GM19467 (cell line): ENCODE results near the gene TMEM161A.

Experiments used
- ATAC-seq: cut with Tn5 transposase; IDR thresholded peaks from one replicate; pipeline ENCODE4 v1.9.1; 2021; ENCODE audit warnings: mild to moderate bottlenecking, moderate library complexity; ENCODE audit not compliant: unreplicated experiment

TMEM161A gene

GRCh38 chr19:19098703-19099632, 39.3 kb downstream of the TMEM161A start:
- ATAC-seq, result no peak

GRCh38 chr19:19098084-19098702, 40.1 kb downstream of the TMEM161A start:
- ATAC-seq, result no peak

- no peak for ATAC-seq
Observed at GRCh38 chr19:19096641-19097627, 41.3 kb downstream of the TMEM161A start.

- ATAC-seq, result no peak
Observed at GRCh38 chr19:19095691-19096090, 42.6 kb downstream of the TMEM161A start.

DNA sequence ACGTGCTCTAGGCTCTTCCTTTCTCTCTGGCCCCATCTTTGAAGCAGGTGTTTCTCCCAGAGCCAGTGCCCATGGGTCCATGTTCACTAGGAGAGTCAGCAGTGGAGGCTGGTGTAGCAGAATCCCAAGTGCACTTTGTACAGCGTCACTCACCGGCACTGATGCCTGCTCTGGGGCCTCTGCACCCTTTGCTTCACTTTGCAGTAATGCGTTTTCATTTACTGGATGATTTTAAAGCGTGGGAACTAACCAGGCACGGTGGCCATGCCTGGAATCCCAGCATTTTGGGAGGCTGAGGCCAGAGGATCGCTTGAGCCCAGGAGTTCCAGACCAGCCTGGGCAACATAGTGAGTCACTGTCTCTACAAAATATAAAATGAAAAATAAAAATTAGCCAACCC, 43.8 kb downstream of the TMEM161A start:
- no peak for ATAC-seq

GRCh38 chr19:19087676-19088075, 50.6 kb downstream of the TMEM161A start:
- ATAC-seq, result no peak

- no peak for ATAC-seq
Observed at GRCh38 chr19:19083413-19084178, 54.7 kb downstream of the TMEM161A start.

GRCh38 chr19:19081642-19082151, 56.6 kb downstream of the TMEM161A start:
- no peak for ATAC-seq

DNA sequence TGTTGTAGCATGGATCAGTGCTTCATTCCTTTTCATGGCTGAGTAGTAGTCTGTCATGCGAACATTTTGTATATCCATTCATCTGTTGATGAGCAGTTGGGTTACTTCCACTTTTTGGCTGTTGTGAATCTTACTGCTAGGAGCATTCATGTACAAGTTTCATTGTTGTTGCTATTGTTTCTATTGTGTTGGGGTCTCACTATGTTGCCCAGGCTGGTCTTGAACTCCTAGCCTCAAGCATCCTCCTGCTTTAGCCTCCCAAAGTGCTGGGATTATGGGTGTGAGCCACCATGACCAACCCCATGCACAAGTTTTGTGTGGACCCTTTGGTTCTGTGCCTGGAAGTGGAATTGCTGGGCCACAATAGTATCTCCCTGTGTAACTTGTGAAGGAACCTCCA, 58.7 kb downstream of the TMEM161A start:
- ATAC-seq, result no peak

GRCh38 chr19:19078801-19079200, 59.5 kb downstream of the TMEM161A start:
- no peak for ATAC-seq

DNA sequence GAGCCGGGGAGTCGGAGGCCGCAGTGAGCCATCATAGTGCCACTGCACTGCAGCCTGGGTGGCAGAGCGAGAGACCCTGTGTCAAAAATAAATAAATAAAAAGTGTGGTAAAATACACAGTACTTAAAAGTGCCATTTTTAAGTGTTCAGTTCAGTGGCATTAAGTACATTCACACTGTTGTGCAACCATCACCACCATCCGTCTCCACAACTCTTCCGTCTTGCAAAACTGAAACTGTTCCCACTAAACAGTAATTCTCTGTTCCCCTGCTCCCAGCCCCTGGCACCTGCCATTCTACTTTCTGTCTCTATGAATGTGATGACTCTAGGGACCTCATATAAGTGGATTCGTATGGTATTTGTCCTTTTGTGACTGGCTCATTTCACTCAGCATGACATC, 61.2 kb downstream of the TMEM161A start:
- no peak for ATAC-seq

DNA sequence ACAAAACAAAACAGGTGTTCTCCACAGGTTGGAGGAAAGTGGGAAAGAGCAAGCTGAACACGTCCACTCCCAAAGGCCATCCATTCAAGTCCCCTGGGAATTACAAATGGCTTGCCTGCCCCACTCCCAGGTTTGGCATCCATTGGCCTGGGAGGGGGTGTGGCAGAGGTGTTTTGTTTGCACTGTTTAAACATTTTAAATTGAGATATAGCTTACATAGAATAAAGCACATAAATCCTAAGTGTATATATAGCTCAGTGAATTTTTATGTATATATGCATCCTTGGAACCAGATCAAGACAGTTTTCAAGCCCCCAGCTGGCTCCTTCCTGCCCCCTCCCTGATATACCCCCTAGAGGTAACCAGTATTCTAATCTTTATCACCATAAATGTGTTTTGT, 61.8 kb downstream of the TMEM161A start:
- no peak for ATAC-seq

DNA sequence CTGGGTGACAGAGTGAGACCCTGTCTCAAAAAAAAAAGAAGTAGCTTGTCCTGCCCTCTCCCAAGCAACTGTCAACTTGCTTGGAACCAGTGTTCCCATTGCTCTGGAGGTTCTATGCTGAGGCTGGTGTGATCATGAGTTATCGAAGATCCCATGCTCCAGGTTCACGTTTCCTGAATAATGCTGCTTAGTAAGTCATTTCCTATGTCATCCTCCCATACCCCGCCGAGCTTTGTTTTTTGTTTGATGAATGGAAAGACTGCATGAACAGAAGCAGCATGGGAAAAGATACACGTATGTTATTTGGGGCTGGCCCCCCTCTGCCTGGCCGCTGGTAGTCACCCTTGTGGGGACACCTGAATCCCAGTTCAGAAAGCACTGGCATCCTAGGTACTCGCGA, 63.2 kb downstream of the TMEM161A start:
- ATAC-seq, result no peak

DNA sequence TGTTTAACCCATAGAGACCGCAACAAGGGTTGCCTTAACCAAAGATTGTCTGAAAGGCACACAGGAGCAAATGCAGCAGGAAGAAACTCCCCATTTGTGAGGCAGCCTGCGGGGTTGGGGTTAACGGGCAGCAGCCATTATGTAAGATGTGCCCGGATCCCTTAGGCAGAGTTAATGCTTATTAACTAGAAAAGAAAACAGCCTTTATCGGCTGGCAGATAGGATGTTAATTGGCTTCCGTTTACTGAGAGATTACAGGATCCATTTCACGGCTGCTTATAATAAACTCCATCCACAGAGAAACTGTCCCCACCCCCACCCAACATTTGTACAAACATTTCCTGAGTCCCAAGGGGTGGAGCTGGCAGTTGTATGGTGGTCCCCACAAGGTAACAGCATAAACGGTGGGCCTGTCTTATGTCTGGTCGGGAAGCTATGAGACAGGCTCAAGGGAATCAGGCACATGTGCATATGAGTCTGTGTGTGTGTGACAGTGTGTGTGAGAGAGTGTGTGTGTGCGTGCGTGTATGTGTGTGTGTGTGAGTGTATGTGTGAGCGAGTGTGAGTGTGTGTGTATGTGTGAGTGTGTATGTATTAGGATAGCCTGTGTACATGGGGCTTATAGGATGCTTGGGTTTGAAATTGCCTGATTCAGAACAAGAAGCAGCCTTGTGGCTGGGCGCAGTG, 63.9 kb downstream of the TMEM161A start:
- ATAC-seq, result no peak

- ATAC-seq, result no peak
Observed at GRCh38 chr19:19071897-19072296, 66.4 kb downstream of the TMEM161A start.
